SIG-M5 treated with dmso at 0.1 percent for 504 hours (cell line): Measurements from ENCODE around the gene CHST6.
"Not testable (repeated sequence)": the region's sequence is repeated elsewhere in the genome, so short reads cannot be mapped to it uniquely, and the experiment has no call there.

Source experiments
- DNase-seq: peaks from one replicate; lab custom pipeline; 2025; ENCODE audit not compliant: unreplicated experiment; lab: John Stamatoyannopoulos, UW

Gene CHST6

GRCh38 chr16:75495076-75495674 is at the start of gene CHST6:
CHST6 (minus strand) TSS chr16:75495441; CDS start chr16:75479828, 15,613 bp downstream.
- DNase-seq, result no peak

DNA sequence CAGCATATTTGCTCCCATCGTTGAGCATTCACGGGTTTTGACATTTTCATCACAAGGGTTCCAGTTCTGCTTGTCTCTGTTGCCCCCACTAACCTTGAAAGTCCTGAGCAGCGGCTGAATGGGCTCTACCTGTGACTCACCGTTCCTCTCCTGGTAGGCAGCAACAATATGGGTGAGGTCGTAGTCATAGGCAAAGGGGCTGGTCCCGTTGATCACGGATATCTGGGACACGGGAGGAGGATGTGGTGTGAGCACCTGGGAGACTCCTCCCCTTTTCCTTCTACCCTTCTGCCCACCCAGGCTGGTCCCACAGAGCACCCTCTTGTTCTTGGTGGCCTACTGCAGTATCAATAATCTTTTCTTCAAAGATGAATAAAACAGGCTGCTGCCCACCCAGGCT is 47.2 kb upstream of the CHST6 start:
- DNase-seq, result not testable (repeated sequence)

- no peak for DNase-seq
These were observed 46.0 kb upstream of the CHST6 start for GRCh38 chr16:75541236-75541635.

DNA sequence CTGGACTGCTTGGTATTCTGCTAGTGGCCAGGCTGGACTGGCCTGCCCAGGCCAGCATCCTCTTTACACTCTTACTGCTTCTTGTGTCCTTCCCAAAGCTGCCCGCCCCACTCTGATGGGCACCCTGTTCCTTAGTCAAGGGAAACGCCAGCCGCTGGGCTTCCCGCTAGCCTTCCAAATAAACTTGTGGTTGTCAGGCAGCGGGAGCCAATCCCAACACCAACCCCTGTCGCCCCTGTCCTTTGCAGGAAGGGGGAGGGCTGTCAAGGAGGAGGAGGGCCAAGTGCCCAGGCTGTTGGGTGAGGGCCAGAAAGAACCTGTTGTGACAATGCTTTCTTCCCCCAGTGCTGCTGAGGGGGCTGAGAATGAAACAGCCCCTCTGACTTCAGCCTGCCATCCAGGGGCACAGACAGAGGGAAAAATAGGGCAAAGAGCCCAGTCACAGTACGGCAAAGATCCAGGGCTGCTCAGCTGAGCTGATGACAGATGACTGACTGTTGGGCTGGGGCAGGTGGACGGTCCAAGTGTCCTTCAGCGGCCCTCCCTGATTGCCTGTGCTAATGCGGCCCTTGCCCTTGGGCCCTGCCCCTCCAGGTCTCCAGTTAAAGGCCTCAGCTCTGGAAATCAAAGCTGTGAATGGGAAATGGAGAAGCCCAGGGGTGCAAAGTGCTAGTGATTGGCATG is 43.8 kb upstream of the CHST6 start:
- DNase-seq, result not testable (repeated sequence)

- no peak for DNase-seq
These were observed 42.5 kb upstream of the CHST6 start for GRCh38 chr16:75537776-75538175.

- DNase-seq, result no peak
These were observed 40.7 kb upstream of the CHST6 start, which contains the start of gene CHST5 for GRCh38 chr16:75535901-75536300. CHST5 (minus strand) TSS chr16:75536108; CDS start chr16:75530384, 5,724 bp downstream.

- no peak for DNase-seq
These were observed 40.1 kb upstream of the CHST6 start for GRCh38 chr16:75535211-75535843.

- no peak for DNase-seq
These were observed 39.4 kb upstream of the CHST6 start for GRCh38 chr16:75534560-75535205.

DNA sequence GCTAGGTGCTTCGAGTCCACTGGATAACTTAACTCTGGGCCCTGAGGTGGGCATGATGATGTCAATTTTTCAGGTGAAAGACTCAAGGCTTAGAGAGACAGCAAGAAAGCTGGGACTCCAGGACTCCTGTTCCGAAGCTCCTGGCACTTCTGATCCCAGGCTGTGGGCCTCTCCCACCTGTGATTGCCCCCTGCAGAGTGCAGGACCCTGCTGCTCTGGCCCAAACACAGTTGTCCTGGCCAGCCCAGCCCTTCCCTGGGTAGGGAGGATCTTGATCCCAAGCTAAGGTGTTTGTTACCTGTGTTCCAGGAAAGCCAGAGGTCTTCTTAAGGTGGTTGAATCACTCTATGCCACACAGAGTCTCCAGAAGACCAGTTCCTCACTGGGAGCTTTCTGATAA is 37.5 kb upstream of the CHST6 start:
- no peak for DNase-seq

DNA sequence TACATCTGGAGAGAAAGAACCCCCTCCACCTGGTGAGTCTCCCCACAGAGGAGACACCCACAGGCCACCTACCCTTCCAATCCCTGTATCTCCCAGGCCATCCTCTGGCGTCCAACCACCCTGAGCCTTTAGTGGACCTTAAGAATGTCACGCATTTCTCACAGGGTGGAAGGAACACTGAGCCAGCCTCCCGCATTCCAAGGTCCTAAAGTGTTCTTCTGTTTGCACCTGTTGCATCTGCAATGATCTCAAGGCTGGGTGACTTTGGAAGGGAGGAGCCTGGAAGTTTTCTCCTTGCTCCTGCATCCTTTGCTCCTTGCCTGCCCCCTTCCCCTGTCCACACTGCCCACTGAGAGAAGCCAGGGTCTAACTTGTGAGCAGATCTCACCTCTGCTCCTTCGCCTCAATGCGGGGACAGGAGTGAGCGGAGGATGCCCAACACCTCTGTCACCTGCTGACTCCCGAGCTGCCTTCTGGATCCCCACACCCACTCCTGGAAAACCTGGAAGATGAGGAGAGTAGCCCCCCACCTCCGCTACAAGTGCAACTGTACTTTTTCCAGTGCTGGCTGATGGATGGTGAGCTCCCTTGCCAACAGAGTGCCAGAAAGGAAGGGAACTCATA is 37.0 kb upstream of the CHST6 start:
- DNase-seq, result no peak

DNA sequence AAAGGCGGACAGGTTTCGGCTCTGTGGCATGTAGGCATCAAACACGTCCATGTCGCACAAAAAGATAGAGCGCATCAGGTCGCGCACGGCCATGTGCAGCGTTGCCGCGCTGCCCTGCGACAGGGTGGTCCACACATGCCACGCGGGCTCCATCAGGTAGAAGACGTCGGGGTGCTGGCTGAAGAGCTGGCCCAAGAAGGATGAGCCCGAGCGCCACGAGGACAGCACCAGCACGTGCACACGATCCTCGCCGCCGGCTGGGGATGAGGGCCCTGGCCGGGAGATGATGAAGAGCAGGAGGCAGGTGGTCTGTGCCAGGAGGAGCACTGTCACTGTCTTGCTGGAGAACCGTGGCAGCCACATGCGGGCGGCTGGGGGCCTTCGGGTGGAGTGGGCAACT is 34.7 kb upstream of the CHST6 start:
- DNase-seq, result no peak

DNA sequence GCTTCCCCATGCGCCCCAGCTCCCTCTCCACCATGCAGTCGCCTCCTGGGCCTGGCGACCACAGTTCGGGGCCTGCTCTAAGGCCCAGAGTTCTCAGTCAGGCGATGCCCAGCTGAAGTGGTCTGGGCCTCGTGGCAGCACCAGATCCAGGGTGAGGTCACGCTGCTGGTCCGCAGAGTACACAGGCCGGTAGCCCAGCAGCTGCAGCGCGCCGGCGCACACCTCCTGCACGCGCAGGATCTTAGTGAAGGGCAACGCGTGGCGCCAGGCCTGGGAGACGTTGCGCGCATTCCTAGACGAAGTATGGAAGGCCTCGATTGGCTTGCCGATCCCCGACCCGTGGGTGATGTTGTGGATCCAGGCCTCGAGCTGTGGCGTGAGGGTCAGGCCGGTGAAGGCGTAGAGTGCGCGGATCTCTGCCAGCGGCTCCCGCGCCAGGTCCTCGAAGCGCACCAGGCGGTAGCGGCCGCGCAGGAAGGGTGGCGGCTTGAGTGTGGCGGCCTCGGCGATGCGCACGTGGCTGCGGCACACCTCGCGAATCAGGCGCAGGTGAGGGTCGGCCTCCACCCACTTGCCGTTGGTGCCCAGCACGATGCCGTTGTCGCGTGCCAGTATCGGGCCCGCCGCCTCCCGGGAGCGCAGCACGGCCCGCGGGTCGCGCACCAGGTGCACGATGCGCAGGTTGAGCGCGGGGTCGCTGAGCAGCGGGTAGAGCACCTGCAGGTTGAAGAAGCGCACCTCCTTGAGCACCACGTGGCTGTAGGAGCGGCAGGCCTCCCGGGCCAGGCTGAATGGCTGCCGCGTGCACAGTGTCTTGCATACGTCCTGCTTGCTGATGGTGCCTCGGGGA is 34.0 kb upstream of the CHST6 start:
- no peak for DNase-seq

DNA sequence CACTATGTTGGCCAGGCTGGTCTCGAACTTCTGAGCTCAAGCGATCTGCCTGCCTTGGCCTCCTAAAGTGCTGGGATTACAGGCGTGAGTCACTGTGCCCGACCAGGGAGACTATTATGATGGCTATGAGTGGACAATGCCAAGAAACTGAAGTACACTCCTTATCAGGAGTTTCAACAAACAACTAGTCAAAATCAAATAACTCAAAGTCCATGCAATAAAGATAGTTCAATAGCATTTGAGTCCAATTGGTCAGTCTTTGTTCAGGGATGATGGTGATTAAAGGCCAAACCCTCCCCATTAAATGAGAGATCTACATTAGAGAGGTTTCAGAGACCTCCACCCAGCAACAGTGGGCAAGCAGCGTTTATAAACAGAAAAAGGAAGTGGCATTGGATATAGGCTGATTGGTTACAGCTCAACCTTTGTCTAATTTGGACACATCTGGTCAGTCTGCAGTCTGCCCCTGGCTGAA is 32.6 kb upstream of the CHST6 start:
- DNase-seq, result no peak

DNA sequence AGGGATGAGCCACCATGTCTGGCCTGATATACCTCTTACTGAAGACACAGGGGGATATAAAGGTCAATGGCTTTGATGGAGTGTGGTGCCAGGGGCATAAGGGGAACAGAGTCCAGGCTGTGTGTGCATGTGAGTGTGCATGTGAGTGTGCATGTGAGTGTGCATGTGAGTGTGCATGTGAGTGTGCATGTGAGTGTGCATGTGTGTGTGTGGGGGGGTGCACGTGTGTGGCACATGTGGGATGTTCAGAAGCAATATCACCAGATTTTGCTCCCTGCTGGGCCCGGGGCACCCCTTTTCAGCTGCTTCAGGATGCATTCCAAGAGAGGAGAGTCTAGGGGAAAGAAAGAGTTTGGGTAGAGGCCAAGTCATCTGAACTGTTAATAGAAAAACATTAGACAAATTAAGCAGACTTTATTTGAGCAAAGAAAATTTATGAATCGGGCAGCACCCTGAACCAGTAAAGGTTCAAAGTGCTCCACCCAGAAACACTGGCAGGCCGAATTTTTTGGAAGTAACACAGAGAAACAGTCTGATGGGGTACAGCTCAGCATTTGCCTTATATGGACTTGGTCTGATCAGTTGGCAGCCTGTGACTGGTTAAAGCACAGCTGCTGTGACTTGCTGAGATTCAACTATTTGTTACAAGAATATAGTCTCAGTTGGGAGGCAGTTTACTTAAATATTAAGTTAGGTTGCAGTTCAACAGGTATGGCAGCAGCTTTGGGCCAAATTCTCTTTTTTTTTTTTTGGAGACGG is 31.0 kb upstream of the CHST6 start:
- DNase-seq, result no peak

DNA sequence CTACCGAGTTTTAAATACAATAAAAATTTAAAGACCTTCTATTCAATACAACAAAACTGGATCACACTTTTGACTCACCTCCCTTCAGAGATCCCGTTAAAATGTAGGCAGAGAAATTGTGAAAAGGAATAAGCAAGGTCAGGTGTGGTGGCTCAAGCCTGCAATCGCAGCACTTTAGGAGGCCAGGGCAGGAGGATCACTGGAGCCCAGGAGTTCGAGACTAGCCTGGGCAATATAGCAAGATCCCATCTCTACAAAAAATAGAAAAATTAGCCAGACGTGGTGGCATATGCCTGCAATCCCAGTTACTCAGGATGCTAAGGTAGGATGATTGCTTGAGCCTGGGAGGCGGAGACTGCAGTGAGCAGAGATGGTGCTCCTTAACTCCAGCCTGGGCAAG is 23.9 kb upstream of the CHST6 start:
- DNase-seq, result no peak

DNA sequence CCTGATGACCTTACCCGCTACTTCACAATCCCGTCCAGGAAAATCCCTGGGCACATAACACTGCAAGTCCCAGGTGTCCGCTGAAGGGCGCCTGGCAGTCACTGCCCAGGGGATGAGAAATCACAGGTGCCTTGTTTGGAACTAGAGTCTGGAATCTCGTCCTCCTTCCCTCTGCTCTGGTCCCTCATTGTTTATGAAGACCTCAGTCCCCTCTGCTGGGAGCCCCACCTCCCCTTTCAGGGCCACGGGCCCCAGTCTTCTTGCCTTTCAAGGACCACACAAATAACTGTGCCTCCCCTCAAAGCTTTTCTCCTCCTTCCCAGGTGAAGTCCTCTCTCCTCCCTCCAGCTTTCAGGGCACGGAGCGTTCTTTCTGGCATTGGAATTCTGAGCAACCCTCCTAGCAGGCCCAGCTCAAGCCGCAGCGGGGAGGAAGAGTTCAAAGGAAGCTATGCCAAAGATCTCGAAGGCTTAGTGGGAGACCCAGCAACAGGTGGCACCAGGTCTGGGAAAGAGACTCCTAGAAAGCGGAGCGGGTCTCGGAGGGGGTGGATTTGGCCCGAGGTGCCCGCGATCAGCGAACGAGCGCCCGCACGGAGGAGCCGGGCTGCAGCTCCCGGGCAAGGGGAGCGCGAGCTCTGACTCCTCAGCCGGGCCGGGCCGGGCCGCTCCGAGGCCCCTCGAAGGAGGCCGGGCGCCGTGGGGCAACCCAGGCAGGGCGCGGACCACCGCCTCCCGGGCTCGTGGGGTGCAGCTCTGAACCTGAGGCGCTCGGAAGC is 21.1 kb upstream of the CHST6 start:
- DNase-seq, result not testable (repeated sequence)

DNA sequence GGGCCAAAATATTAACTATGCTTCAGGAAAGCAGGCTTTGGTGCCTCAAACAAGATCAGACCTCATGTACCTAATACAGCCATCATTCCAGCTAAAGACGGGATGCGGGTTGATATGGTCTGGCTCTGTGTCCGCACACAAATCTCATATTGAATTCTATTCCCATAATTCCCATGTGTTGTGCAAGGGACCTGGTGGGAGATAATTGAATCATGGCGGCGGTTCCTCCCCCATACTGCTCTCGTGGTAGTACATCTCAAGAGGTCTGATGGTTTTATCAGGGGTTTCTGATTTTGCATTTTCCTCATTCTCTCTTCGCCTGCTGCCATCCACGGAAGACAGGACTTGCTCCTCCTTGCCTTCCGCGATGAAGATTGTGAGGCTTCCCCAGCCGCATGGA is 19.1 kb upstream of the CHST6 start:
- no peak for DNase-seq

DNA sequence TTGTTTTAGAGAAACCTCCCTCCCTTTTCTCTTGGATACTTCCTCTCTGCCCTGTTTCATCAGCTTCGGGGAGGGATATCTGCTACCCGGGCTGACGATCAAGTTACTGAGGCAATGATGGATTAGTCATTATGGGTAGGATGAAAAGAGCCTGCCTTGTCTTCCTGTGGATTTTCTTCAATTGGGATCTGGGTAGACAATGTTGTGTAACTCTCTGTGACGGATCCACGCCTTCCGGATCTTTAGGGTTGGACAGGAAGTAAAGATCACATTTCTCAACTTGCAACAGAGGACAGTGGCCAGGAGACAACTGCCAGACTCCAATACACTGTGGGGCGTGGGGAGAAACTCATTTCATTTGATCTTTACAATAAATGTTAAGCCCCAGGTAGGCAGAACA is 11.3 kb upstream of the CHST6 start:
- peak; percentile 89 for DNase-seq

GRCh38 chr16:75506107-75506506 is 10.9 kb upstream of the CHST6 start:
- no peak for DNase-seq
